WTC11 (cell line): ENCODE measurements around the gene BRSK1. TPM values are rescaled to one million over a fixed set of nuclear protein-coding genes. Genes with fewer than 3 reads are reported as not detected.
A peak's percentile ranks its signal among the peaks of the same experiment; 100 is the strongest.

Experiments
- ATAC-seq: fragments of 200-7000 bp; cut with Tn5 transposase; 2 replicates; pipeline ENCODE4 v1.10.0; 2021; ENCODE audit warnings: mild to moderate bottlenecking, moderate library complexity
- CTCF ChIA-PET: fragments of 300-600 bp; sonication (Branson Sonifier 250); formaldehyde crosslinking; loops from one replicate; lab custom pipeline; 2021; ENCODE audit warnings: antibody characterized with exemption; lab: Charles Lee
- POLR2A ChIA-PET: fragments of 350-600 bp; sonication (Branson Sonifier 250); formaldehyde crosslinking; loops from one replicate; lab custom pipeline; 2021; ENCODE audit warnings: antibody characterized with exemption; lab: Charles Lee
- DNase-seq: peaks from one replicate; pipeline ENCODE4 v3.0.0; 2021; ENCODE audit warnings: low spot score
- H3K27ac Mint-ChIP-seq: 2 replicates; pipeline ENCODE4 v1.8.0; 2021; ENCODE audit warnings: mixed read lengths
- H3K27me3 Mint-ChIP-seq: 2 replicates; pipeline ENCODE4 v1.8.0; 2021; ENCODE audit warnings: low read depth, mild to moderate bottlenecking, moderate library complexity, mixed read lengths
- H3K36me3 Mint-ChIP-seq: 2 replicates; pipeline ENCODE4 v1.8.0; 2021; ENCODE audit warnings: mixed read lengths
- H3K4me1 Mint-ChIP-seq: 2 replicates; pipeline ENCODE4 v1.8.0; 2022; ENCODE audit warnings: mixed read lengths
- H3K4me3 Mint-ChIP-seq: 2 replicates; pipeline ENCODE4 v1.8.0; 2021; ENCODE audit warnings: mild to moderate bottlenecking, moderate library complexity, mixed read lengths
- H3K9me3 Mint-ChIP-seq: 2 replicates; pipeline ENCODE4 v1.8.0; 2021; ENCODE audit warnings: mixed read lengths
- AR ChIP-seq: fragments of 250-450 bp; sonication (Bioruptor Pico); IDR thresholded peaks from 2 replicates; pipeline ENCODE4 v1.9.0; 2021; ENCODE audit warnings: mild to moderate bottlenecking
- CBFB ChIP-seq: sonication (generic); formaldehyde crosslinking; IDR thresholded peaks from 2 replicates; pipeline ENCODE4 v1.8.1; 2022; ENCODE audit warnings: mild to moderate bottlenecking, low read depth, missing genetic modification reagents
- E2F1 ChIP-seq: sonication (generic); formaldehyde crosslinking; IDR thresholded peaks from 2 replicates; pipeline ENCODE4 v1.8.0; 2022; ENCODE audit warnings: mild to moderate bottlenecking, missing genetic modification reagents
- E2F4 ChIP-seq: sonication (generic); formaldehyde crosslinking; IDR thresholded peaks from 2 replicates; pipeline ENCODE4 v1.8.1; 2022; ENCODE audit warnings: low read depth, mild to moderate bottlenecking, moderate library complexity, missing genetic modification reagents, borderline replicate concordance
- ELF4 ChIP-seq: sonication (generic); formaldehyde crosslinking; IDR thresholded peaks from 2 replicates; pipeline ENCODE4 v1.8.1; 2022; ENCODE audit warnings: low read depth, mild to moderate bottlenecking, moderate library complexity, missing genetic modification reagents
- ETV6 ChIP-seq: sonication (generic); formaldehyde crosslinking; IDR thresholded peaks from 2 replicates; pipeline ENCODE4 v1.8.1; 2022; ENCODE audit warnings: mild to moderate bottlenecking, missing genetic modification reagents
- FOXJ3 ChIP-seq: sonication (generic); formaldehyde crosslinking; IDR thresholded peaks from 2 replicates; pipeline ENCODE4 v1.9.0; 2021; ENCODE audit warnings: missing genetic modification reagents, mild to moderate bottlenecking, borderline replicate concordance
- FOXP4 ChIP-seq: sonication (generic); formaldehyde crosslinking; IDR thresholded peaks from 2 replicates; pipeline ENCODE4 v1.8.0; 2022; ENCODE audit warnings: mild to moderate bottlenecking, missing genetic modification reagents
- GABPB1 ChIP-seq: sonication (generic); formaldehyde crosslinking; IDR thresholded peaks from 2 replicates; pipeline ENCODE4 v1.8.1; 2023; ENCODE audit warnings: mild to moderate bottlenecking, missing genetic modification reagents
- IRF2 ChIP-seq: sonication (generic); formaldehyde crosslinking; IDR thresholded peaks from 2 replicates; pipeline ENCODE4 v1.8.0; 2022; ENCODE audit warnings: low read depth, missing genetic modification reagents, borderline replicate concordance
- JUN ChIP-seq: sonication (generic); formaldehyde crosslinking; IDR thresholded peaks from 2 replicates; pipeline ENCODE4 v1.8.0; 2023; ENCODE audit warnings: mild to moderate bottlenecking, missing genetic modification reagents
- MLX ChIP-seq: sonication (generic); formaldehyde crosslinking; IDR thresholded peaks from 2 replicates; pipeline ENCODE4 v1.8.1; 2023; ENCODE audit warnings: mild to moderate bottlenecking, missing genetic modification reagents, moderate library complexity
- NFATC4 ChIP-seq: fragments of 250-450 bp; sonication (Bioruptor Pico); IDR thresholded peaks from 2 replicates; pipeline ENCODE4 v1.9.0; 2021; ENCODE audit warnings: mild to moderate bottlenecking
- SMAD3 ChIP-seq: sonication (generic); formaldehyde crosslinking; IDR thresholded peaks from 2 replicates; pipeline ENCODE4 v1.8.0; 2022; ENCODE audit warnings: missing genetic modification reagents, mild to moderate bottlenecking, borderline replicate concordance
- ZNF232 ChIP-seq: sonication (generic); formaldehyde crosslinking; IDR thresholded peaks from 2 replicates; pipeline ENCODE4 v1.8.0; 2022; ENCODE audit warnings: mild to moderate bottlenecking, missing genetic modification reagents
- ZNF396 ChIP-seq: fragments of 250-450 bp; sonication (Bioruptor Pico); IDR thresholded peaks from 2 replicates; pipeline ENCODE4 v1.8.0; 2021; ENCODE audit warnings: mild to moderate bottlenecking, moderate library complexity, borderline replicate concordance
- ZNF416 ChIP-seq: fragments of 250-450 bp; sonication (Bioruptor Pico); IDR thresholded peaks from 2 replicates; pipeline ENCODE4 v1.9.0; 2021; ENCODE audit warnings: mild to moderate bottlenecking, inconsistent platforms
- ZNF423 ChIP-seq: fragments of 250-450 bp; sonication (Bioruptor Pico); IDR thresholded peaks from 2 replicates; pipeline ENCODE4 v2.1.2; 2022; ENCODE audit warnings: mild to moderate bottlenecking, moderate library complexity
- total RNA-seq: library from RNA; stranded (reverse); gene quantifications from 3 replicates; pipeline ENCODE4 v1.2.3, GENCODE V29; 2021
- TF ChIP-seq, protein P1 (sequence below): sonication (generic); formaldehyde crosslinking; IDR thresholded peaks from 2 replicates; pipeline ENCODE4 v1.8.1; 2023; ENCODE audit warnings: mild to moderate bottlenecking, missing genetic modification reagents, moderate library complexity
- TF ChIP-seq, protein P2 (sequence below): sonication (generic); formaldehyde crosslinking; IDR thresholded peaks from 2 replicates; pipeline ENCODE4 v1.8.1; 2022; ENCODE audit warnings: mild to moderate bottlenecking, missing genetic modification reagents, moderate library complexity, borderline replicate concordance
- TF ChIP-seq, protein P3 (sequence below): sonication (generic); formaldehyde crosslinking; IDR thresholded peaks from 2 replicates; pipeline ENCODE4 v1.8.1; 2022; ENCODE audit warnings: mild to moderate bottlenecking, moderate library complexity, missing genetic modification reagents

The BRSK1 gene
- total RNA-seq, 1 experiment from 2014 or later = 52.4 TPM

- Mint-ChIP-seq H3K27ac (no peak overlapping the region), H3K4me3 (peak overlapping the region; percentile 41; the same call in 1 of the 2 replicates), H3K9me3 (no peaks in the 10 kb centered on the region), H3K36me3 (peaks cover 3% of the 10 kb centered on the region; the same call in 1 of the 2 replicates), H3K27me3 (no peaks in the 10 kb centered on the region), H3K4me1 (peaks cover 14% of the 10 kb centered on the region)
- no peak for DNase-seq
- CTCF ChIA-PET = no interaction called here
- POLR2A ChIA-PET = no interaction called here
- ATAC-seq = no peak
- TF ChIP-seq SMAD3 = no peak
- no peak for TF ChIP-seq ZNF416 (CRISPR knock-in tag)
- no peak for TF ChIP-seq IRF2 (CRISPR knock-in tag)
- TF ChIP-seq, protein P1, sequence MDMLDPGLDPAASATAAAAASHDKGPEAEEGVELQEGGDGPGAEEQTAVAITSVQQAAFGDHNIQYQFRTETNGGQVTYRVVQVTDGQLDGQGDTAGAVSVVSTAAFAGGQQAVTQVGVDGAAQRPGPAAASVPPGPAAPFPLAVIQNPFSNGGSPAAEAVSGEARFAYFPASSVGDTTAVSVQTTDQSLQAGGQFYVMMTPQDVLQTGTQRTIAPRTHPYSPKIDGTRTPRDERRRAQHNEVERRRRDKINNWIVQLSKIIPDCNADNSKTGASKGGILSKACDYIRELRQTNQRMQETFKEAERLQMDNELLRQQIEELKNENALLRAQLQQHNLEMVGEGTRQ (CRISPR knock-in tag) = no peak
- TF ChIP-seq FOXJ3 (CRISPR knock-in tag) = no peak
- TF ChIP-seq, protein P2, sequence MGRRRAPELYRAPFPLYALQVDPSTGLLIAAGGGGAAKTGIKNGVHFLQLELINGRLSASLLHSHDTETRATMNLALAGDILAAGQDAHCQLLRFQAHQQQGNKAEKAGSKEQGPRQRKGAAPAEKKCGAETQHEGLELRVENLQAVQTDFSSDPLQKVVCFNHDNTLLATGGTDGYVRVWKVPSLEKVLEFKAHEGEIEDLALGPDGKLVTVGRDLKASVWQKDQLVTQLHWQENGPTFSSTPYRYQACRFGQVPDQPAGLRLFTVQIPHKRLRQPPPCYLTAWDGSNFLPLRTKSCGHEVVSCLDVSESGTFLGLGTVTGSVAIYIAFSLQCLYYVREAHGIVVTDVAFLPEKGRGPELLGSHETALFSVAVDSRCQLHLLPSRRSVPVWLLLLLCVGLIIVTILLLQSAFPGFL (CRISPR knock-in tag) = no peak
- TF ChIP-seq ELF4 = no peak
- no peak for TF ChIP-seq E2F4 (CRISPR knock-in tag)
- TF ChIP-seq NFATC4 (CRISPR knock-in tag) = no peak
- TF ChIP-seq GABPB1 (CRISPR knock-in tag) = no peak
- no peak for TF ChIP-seq ZNF423 (CRISPR knock-in tag)
- TF ChIP-seq ETV6 = no peak
- TF ChIP-seq E2F1 (CRISPR knock-in tag) = no peak
- TF ChIP-seq, protein P3, sequence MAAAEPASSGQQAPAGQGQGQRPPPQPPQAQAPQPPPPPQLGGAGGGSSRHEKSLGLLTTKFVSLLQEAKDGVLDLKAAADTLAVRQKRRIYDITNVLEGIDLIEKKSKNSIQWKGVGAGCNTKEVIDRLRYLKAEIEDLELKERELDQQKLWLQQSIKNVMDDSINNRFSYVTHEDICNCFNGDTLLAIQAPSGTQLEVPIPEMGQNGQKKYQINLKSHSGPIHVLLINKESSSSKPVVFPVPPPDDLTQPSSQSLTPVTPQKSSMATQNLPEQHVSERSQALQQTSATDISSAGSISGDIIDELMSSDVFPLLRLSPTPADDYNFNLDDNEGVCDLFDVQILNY (CRISPR knock-in tag) = no peak
- TF ChIP-seq, all 79 proteins: peak for 0
Measured at GRCh38 chr19:55277494-55277893, 6.3 kb upstream of the BRSK1 start.

GRCh38 chr19:55278391-55279135, 5.2 kb upstream of the BRSK1 start:
- DNase-seq = no peak
- ChIA-PET POLR2A (interaction anchor here (2.8 kb wide), 1 partner anchor 19 kb away, joined by 15 read pairs; the partner anchor contains the start of gene PPP6R1), CTCF (no interaction called here)
- H3K4me1 Mint-ChIP-seq = peaks cover 17% of the 10 kb centered on the region
- H3K36me3 Mint-ChIP-seq = peaks cover 2% of the 10 kb centered on the region; the same call in 1 of the 2 replicates
- H3K4me3 Mint-ChIP-seq = peak overlapping the region; percentile 96
- H3K27ac Mint-ChIP-seq = no peak overlapping the region
- no peaks in the 10 kb centered on the region for H3K27me3 Mint-ChIP-seq
- no peaks in the 10 kb centered on the region for H3K9me3 Mint-ChIP-seq
- no peak for ATAC-seq
- TF ChIP-seq AR (CRISPR knock-in tag) (no peak), CBFB (no peak), ZNF396 (CRISPR knock-in tag) (no peak), ZNF232 (CRISPR knock-in tag) (no peak), MLX (CRISPR knock-in tag) (no peak), JUN (no peak), FOXP4 (CRISPR knock-in tag) (no peak)
